H9 (cell line): ENCODE data around the gene MAP3K10. TPM values are rescaled to one million over a fixed set of nuclear protein-coding genes. Genes with fewer than 3 reads are reported as not detected.
"Not testable (repeated sequence)": the region's sequence is repeated elsewhere in the genome, so short reads cannot be mapped to it uniquely, and the experiment has no call there.

Source experiments
- DNase-seq: peaks from one replicate; pipeline ENCODE4 v3.0.0-alpha.2; 2017
- H2AFZ ChIP-seq: one replicate; pipeline ENCODE4 v1.6.1; 2013; ENCODE audit warnings: mild to moderate bottlenecking, low read length, control low read depth, moderate library complexity
- H2AK5ac ChIP-seq: 2 replicates; pipeline ENCODE4 v1.6.1; 2013; ENCODE audit warnings: low read length, control low read depth, mixed read lengths; ENCODE audit not compliant: insufficient read length
- H2BK120ac ChIP-seq: one replicate; pipeline ENCODE4 v1.6.1; 2013; ENCODE audit warnings: low read depth, mild to moderate bottlenecking, low read length, control low read depth, inconsistent platforms; ENCODE audit not compliant: poor library complexity, severe bottlenecking
- H2BK12ac ChIP-seq: 2 replicates; pipeline ENCODE4 v1.6.1; 2013; ENCODE audit warnings: low read length, control low read depth, mixed read lengths, low read depth; ENCODE audit not compliant: insufficient read length
- H2BK15ac ChIP-seq: 2 replicates; pipeline ENCODE4 v1.6.1; 2013; ENCODE audit warnings: low read depth, low read length, control low read depth
- H2BK20ac ChIP-seq: one replicate; pipeline ENCODE4 v1.6.1; 2013; ENCODE audit warnings: low read depth, mild to moderate bottlenecking, low read length, control low read depth, inconsistent platforms; ENCODE audit not compliant: poor library complexity, severe bottlenecking
- H2BK5ac ChIP-seq: 2 replicates; pipeline ENCODE4 v1.6.1; 2013; ENCODE audit warnings: low read length, control low read depth, mixed read lengths; ENCODE audit not compliant: insufficient read length
- H3K14ac ChIP-seq: 2 replicates; pipeline ENCODE4 v1.6.1; 2013; ENCODE audit warnings: low read length, control low read depth; ENCODE audit not compliant: insufficient read depth
- H3K18ac ChIP-seq: 2 replicates; pipeline ENCODE4 v1.6.1; 2013; ENCODE audit warnings: low read depth, mild to moderate bottlenecking, mixed read lengths, low read length, control low read depth; ENCODE audit not compliant: insufficient read length
- H3K23ac ChIP-seq: 2 replicates; pipeline ENCODE4 v1.6.1; 2013; ENCODE audit warnings: low read length, control low read depth, mixed read lengths, low read depth; ENCODE audit not compliant: insufficient read length
- H3K23me2 ChIP-seq: 2 replicates; pipeline ENCODE4 v1.6.1; 2013; ENCODE audit warnings: low read depth, mild to moderate bottlenecking, mixed read lengths, low read length, control low read depth; ENCODE audit not compliant: insufficient read length, poor library complexity, severe bottlenecking
- H3K27ac ChIP-seq: 2 replicates; pipeline ENCODE4 v1.5.1; 2013; ENCODE audit warnings: low read length, control low read depth, mixed read lengths, low read depth; ENCODE audit not compliant: insufficient read length
- H3K27me3 ChIP-seq: 2 replicates; pipeline ENCODE4 v1.6.1; 2013; ENCODE audit warnings: low read length, control low read depth, inconsistent platforms; ENCODE audit not compliant: insufficient read depth
- H3K4ac ChIP-seq: 2 replicates; pipeline ENCODE4 v1.6.1; 2013; ENCODE audit warnings: low read depth, mild to moderate bottlenecking, control low read depth, inconsistent platforms, low read length, moderate library complexity
- H3K4me1 ChIP-seq: 2 replicates; pipeline ENCODE4 v1.6.1; 2013; ENCODE audit warnings: low read length, control low read depth, inconsistent platforms; ENCODE audit not compliant: insufficient read depth
- H3K4me2 ChIP-seq: 2 replicates; pipeline ENCODE4 v1.6.1; 2013; ENCODE audit warnings: low read length, control low read depth, mixed read lengths; ENCODE audit not compliant: insufficient read length, insufficient read depth
- H3K56ac ChIP-seq: 2 replicates; pipeline ENCODE4 v1.6.1; 2013; ENCODE audit warnings: low read depth, mild to moderate bottlenecking, mixed read lengths, low read length, control low read depth; ENCODE audit not compliant: insufficient read length
- H3K79me1 ChIP-seq: 2 replicates; pipeline ENCODE4 v1.6.1; 2013; ENCODE audit warnings: low read depth, mild to moderate bottlenecking, moderate library complexity, low read length, control low read depth, inconsistent platforms; ENCODE audit not compliant: insufficient read depth, poor library complexity, severe bottlenecking
- H3K79me2 ChIP-seq: 2 replicates; pipeline ENCODE4 v1.6.1; 2013; ENCODE audit warnings: low read length, control low read depth, inconsistent platforms; ENCODE audit not compliant: insufficient read depth
- H3K9ac ChIP-seq: 2 replicates; pipeline ENCODE4 v1.6.1; 2013; ENCODE audit warnings: low read length, control low read depth, mixed read lengths; ENCODE audit not compliant: insufficient read length; ENCODE audit errors: extremely low read depth
- H3K9me3 ChIP-seq: one replicate; pipeline ENCODE4 v1.6.1; 2013; ENCODE audit warnings: low read depth, low read length, inconsistent platforms; ENCODE audit not compliant: control insufficient read depth
- H3T11ph ChIP-seq: one replicate; pipeline ENCODE4 v1.6.1; 2013; ENCODE audit warnings: mild to moderate bottlenecking, low read length, control low read depth, inconsistent platforms
- H4K20me1 ChIP-seq: one replicate; pipeline ENCODE4 v1.6.1; 2013; ENCODE audit not compliant: control insufficient read depth, insufficient read length, insufficient read depth
- H4K5ac ChIP-seq: 2 replicates; pipeline ENCODE4 v1.6.1; 2013; ENCODE audit warnings: low read depth, mild to moderate bottlenecking, mixed read lengths, low read length, control low read depth; ENCODE audit not compliant: insufficient read length
- H4K8ac ChIP-seq: replicated peaks from 2 replicates; pipeline ENCODE4 v1.6.1; 2013; ENCODE audit warnings: low read length, control low read depth, mixed read lengths, low read depth; ENCODE audit not compliant: insufficient read length
- H4K91ac ChIP-seq: 2 replicates; pipeline ENCODE4 v1.6.1; 2013; ENCODE audit warnings: low read depth, mild to moderate bottlenecking, moderate library complexity, mixed read lengths, low read length, control low read depth; ENCODE audit not compliant: insufficient read length
- H3K27ac Mint-ChIP-seq, 3 experiments: 2 replicates in 2 of 3; 3 replicates in 1 of 3; pipeline ENCODE4 v1.8.0; 2020 to 2021; ENCODE audit warnings: mixed read lengths in 3 of 3, mild to moderate bottlenecking in 1 of 3, moderate library complexity in 1 of 3
- H3K27me3 Mint-ChIP-seq: 2 replicates; pipeline ENCODE4 v1.8.0; 2021; ENCODE audit warnings: low read depth, mild to moderate bottlenecking, moderate library complexity, mixed read lengths
- H3K36me3 Mint-ChIP-seq, 3 experiments: 2 replicates in 2 of 3; 3 replicates in 1 of 3; pipeline ENCODE4 v1.8.0; 2020 to 2021; ENCODE audit warnings: low read depth in 3 of 3, mixed read lengths in 3 of 3; ENCODE audit not compliant: insufficient read depth in 1 of 3
- H3K4me1 Mint-ChIP-seq, 2 experiments: 2 replicates each; pipeline ENCODE4 v1.8.0; 2020; ENCODE audit warnings: mixed read lengths in 2 of 2
- H3K4me3 Mint-ChIP-seq, 2 experiments: 2 replicates in 1 of 2; 3 replicates in 1 of 2; pipeline ENCODE4 v1.8.0; 2020 to 2021; ENCODE audit warnings: mild to moderate bottlenecking in 2 of 2, mixed read lengths in 2 of 2, moderate library complexity in 1 of 2
- H3K9me3 Mint-ChIP-seq, 2 experiments: 2 replicates in 1 of 2; 3 replicates in 1 of 2; pipeline ENCODE4 v1.8.0; 2020; ENCODE audit warnings: mild to moderate bottlenecking in 2 of 2, mixed read lengths in 2 of 2, moderate library complexity in 1 of 2
- WGBS: extraction: QIAGEN DNeasy Blood & Tissue Kit; methylation state at CpG from one replicate; pipeline ENCODE4 v1.1.7; 2013; ENCODE audit warnings: missing lambda C conversion rate, low lambda C conversion rate, mixed read lengths; ENCODE audit not compliant: insufficient read length; ENCODE audit errors: extremely low coverage; 5-methylcytosine and 5-hydroxymethylcytosine counted together
- total RNA-seq: library from RNA; stranded (reverse); gene quantifications from 2 replicates; pipeline ENCODE4 v1.2.1, GENCODE V29; 2021
- TF ChIP-seq, protein P1 (sequence below): fragments of 200-600 bp; sonication (generic); conservative IDR thresholded peaks from 3 replicates; pipeline ENCODE4 v1.8.0; 2021; ENCODE audit warnings: antibody characterized with exemption, mild to moderate bottlenecking

Gene MAP3K10
- total RNA-seq, 1 experiment from 2014 or later, result 19.0 TPM

DNA sequence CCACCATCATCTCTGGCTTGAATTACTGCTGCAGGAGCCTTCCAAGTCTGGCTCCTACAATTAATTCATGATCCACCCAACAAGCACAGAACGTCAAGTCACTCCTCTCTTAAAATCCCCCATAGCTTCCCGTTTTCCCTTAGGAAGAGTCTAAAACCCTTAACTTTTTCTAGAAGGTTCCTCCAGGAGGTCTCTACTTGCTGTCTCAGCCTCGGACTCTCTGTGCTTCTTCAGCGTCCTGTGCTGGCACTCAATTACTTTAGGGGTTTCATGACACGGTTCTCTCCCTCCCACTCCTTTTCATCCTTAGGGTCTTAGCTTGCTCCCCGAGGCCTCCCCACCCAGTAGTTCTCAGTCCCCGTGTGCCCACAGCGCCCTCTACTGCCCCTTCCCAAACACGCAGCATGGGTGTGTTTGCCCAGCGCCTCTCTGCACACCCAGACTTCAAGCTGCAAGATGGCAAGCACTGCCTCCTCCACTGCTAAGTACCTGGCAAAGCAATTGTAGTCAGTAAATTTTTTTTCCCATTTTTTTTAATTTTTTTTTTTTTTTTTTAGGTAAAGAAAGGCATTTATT is 25.8 kb upstream of the MAP3K10 start:
- Histone ChIP-seq H3K4me2 (no peak overlapping the region), H4K5ac (no peak overlapping the region), H4K91ac (no peak overlapping the region), H3K79me2 (no peaks in the 10 kb centered on the region), H3K23me2 (no peaks in the 10 kb centered on the region), H2BK120ac (no peak overlapping the region), H3K9ac (no peak overlapping the region), H2BK15ac (no peak overlapping the region), H4K8ac (no peak overlapping the region), H2BK12ac (no peak overlapping the region), H4K20me1 (no peaks in the 10 kb centered on the region), H2BK20ac (no peak overlapping the region), H2AFZ (no peak overlapping the region), H3K14ac (no peak overlapping the region), H3K56ac (no peak overlapping the region), H3K79me1 (no peaks in the 10 kb centered on the region), H3K23ac (no peak overlapping the region), H3K27me3 (no peaks in the 10 kb centered on the region), H3K4ac (no peak overlapping the region), H3K27ac (no peak overlapping the region), H3K4me1 (no peaks in the 10 kb centered on the region), H3T11ph (no peak overlapping the region), H3K18ac (no peak overlapping the region), H2AK5ac (no peak overlapping the region), H2BK5ac (no peak overlapping the region), H3K9me3 (no peaks in the 10 kb centered on the region)
- WGBS, result no CpG with 5 or more reads among the region's 10 CpGs
- H3K9me3 Mint-ChIP-seq, result peaks cover 7 to 16% of the 10 kb centered on the region in 2 experiments
- TF ChIP-seq, protein P1, sequence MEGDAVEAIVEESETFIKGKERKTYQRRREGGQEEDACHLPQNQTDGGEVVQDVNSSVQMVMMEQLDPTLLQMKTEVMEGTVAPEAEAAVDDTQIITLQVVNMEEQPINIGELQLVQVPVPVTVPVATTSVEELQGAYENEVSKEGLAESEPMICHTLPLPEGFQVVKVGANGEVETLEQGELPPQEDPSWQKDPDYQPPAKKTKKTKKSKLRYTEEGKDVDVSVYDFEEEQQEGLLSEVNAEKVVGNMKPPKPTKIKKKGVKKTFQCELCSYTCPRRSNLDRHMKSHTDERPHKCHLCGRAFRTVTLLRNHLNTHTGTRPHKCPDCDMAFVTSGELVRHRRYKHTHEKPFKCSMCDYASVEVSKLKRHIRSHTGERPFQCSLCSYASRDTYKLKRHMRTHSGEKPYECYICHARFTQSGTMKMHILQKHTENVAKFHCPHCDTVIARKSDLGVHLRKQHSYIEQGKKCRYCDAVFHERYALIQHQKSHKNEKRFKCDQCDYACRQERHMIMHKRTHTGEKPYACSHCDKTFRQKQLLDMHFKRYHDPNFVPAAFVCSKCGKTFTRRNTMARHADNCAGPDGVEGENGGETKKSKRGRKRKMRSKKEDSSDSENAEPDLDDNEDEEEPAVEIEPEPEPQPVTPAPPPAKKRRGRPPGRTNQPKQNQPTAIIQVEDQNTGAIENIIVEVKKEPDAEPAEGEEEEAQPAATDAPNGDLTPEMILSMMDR, result peak; percentile 95
- peak; percentile 89 for DNase-seq
- H3K27ac Mint-ChIP-seq, result peak overlapping the region in 2 of 3 experiments; percentile 12 to 89; a peak in 2 of 7 replicates
- H3K27me3 Mint-ChIP-seq, result peaks cover 2% of the 10 kb centered on the region; the same call in 1 of the 2 replicates
- peaks cover 0 to 5% (median 2%) of the 10 kb centered on the region in 3 experiments; a peak in 3 of 7 replicates for H3K36me3 Mint-ChIP-seq
- peaks cover 4 to 5% of the 10 kb centered on the region in 2 experiments; a peak in 2 of 4 replicates for H3K4me1 Mint-ChIP-seq
- peak overlapping the region in 1 of 2 experiments; percentile 51; a peak in 1 of 5 replicates for H3K4me3 Mint-ChIP-seq

DNA sequence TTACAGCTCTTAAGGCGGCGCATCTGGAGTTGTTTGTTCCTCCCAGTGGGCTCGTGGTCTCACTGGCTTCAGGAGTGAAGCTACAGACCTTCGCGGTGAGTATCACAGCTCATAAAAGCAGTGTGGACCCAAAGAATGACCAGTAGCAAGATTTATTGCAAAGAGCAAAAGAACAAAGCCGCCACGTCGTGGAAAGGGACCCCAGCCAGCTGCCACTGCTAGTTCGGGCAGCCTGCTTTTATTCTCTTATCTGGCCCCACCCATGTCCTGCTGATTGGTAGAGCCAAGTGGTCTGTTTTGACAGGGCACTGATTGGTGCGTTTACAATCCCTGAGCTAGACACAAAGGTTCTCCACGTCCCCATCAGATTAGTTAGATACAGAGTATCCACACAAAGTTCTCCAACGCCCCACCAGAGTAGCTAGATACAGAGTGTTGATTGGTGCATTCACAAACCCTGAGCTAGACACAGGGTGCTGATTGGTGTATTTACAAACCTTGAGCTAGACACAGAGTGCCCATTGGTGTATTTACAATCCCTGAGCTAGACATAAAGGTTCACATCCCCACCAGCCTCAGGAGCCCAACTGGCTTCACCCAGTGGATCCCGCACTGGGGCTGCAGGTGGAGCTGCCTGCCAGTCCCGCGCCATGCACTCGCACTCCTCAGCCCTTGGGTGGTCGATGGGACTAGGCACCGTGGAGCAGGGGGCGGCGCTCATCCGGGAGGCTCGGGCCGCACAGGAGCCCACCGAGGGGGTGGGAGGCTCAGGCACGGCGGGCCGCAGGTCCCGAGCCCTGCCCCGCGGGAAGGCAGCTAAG is 21.5 kb upstream of the MAP3K10 start:
- H3K23ac ChIP-seq, H3K23me2 ChIP-seq, H3K9ac ChIP-seq, DNase-seq, H2BK120ac ChIP-seq, H2BK20ac ChIP-seq, H2BK5ac ChIP-seq, H2AFZ ChIP-seq, H3K14ac ChIP-seq, H3T11ph ChIP-seq, H2BK12ac ChIP-seq, H3K4me1 Mint-ChIP-seq, H3K9me3 Mint-ChIP-seq, H3K4me3 Mint-ChIP-seq, H3K36me3 Mint-ChIP-seq, H4K91ac ChIP-seq, H3K4me1 ChIP-seq, H3K4ac ChIP-seq, H3K56ac ChIP-seq, H3K18ac ChIP-seq, H4K8ac ChIP-seq, H3K79me1 ChIP-seq, H3K27me3 Mint-ChIP-seq, H2BK15ac ChIP-seq, H4K5ac ChIP-seq, H2AK5ac ChIP-seq, H3K27ac Mint-ChIP-seq, H3K27ac ChIP-seq, H3K79me2 ChIP-seq, H3K4me2 ChIP-seq, H4K20me1 ChIP-seq, H3K9me3 ChIP-seq, H3K27me3 ChIP-seq: not testable (repeated sequence)
- WGBS, result no CpG with 5 or more reads among the region's 30 CpGs
